H1 (cell line): ENCODE results near the gene STAG2. TPM values are rescaled to one million over a fixed set of nuclear protein-coding genes. Genes with fewer than 3 reads are reported as not detected.

Experiments used
- CTCF ChIA-PET: fragments of 300-600 bp; sonication (Branson Sonifier 250); formaldehyde crosslinking; loops from one replicate; lab custom pipeline; 2021; ENCODE audit not compliant: partially characterized antibody; lab: Charles Lee
- POLR2A ChIA-PET: fragments of 300-600 bp; sonication (Branson Sonifier 250); formaldehyde crosslinking; loops from one replicate; lab custom pipeline; 2021; ENCODE audit warnings: inconsistent platforms; ENCODE audit not compliant: partially characterized antibody; lab: Charles Lee
- DNase-seq, 2 experiments: peaks; one replicate each; pipeline versions ENCODE4 v3.0.0 to v3.0.0-alpha.2; 2010 to 2022; ENCODE audit warnings: low spot score in 2 of 2, low read depth in 1 of 2, mixed read lengths in 1 of 2
- FAIRE-seq: peaks from 2 replicates; lab custom pipeline; 2011; peaks lifted over from hg19 to GRCh38; lab: Jason Lieb, UNC
- H2AFZ ChIP-seq: 2 replicates; pipeline ENCODE4 v1.8.1; 2012; ENCODE audit warnings: low read length, inconsistent platforms
- H2AK5ac ChIP-seq: 2 replicates; pipeline ENCODE4 v1.6.1; 2013; ENCODE audit warnings: low read depth, low read length
- H2BK120ac ChIP-seq: replicated peaks from 2 replicates; pipeline ENCODE3; 2013; ENCODE audit warnings: low read depth, low read length, inconsistent platforms
- H2BK12ac ChIP-seq: 2 replicates; pipeline ENCODE4 v1.6.1; 2013; ENCODE audit warnings: low read depth, low read length
- H2BK15ac ChIP-seq: 2 replicates; pipeline ENCODE4 v1.6.1; 2013; ENCODE audit warnings: low read length
- H2BK20ac ChIP-seq: 2 replicates; pipeline ENCODE4 v1.6.1; 2013; ENCODE audit warnings: low read length
- H2BK5ac ChIP-seq: 2 replicates; pipeline ENCODE4 v1.6.1; 2013; ENCODE audit warnings: low read depth, low read length
- H3K14ac ChIP-seq: 2 replicates; pipeline ENCODE4 v1.6.1; 2013; ENCODE audit warnings: inconsistent platforms; ENCODE audit not compliant: insufficient read length
- H3K18ac ChIP-seq: 2 replicates; pipeline ENCODE4 v1.6.1; 2013; ENCODE audit warnings: low read length; ENCODE audit errors: extremely low read depth
- H3K23ac ChIP-seq: 2 replicates; pipeline ENCODE4 v1.6.1; 2013; ENCODE audit warnings: inconsistent platforms; ENCODE audit not compliant: insufficient read length
- H3K23me2 ChIP-seq: 2 replicates; pipeline ENCODE4 v1.6.1; 2013; ENCODE audit warnings: low read depth, low read length
- H3K27ac ChIP-seq: 2 replicates; pipeline ENCODE4 v1.6.1; 2011; ENCODE audit warnings: low read depth, low read length, inconsistent platforms
- H3K27me3 ChIP-seq, 4 experiments: replicated peaks in 1 of 4; 1 replicate in 1 of 4; 2 replicates in 3 of 4; pipeline versions ENCODE4 v1.6.1 to v1.8.1; 2011 to 2013; ENCODE audit warnings: low read length in 3 of 4, mild to moderate bottlenecking in 3 of 4, inconsistent platforms in 2 of 4, mixed read lengths in 2 of 4, moderate library complexity in 1 of 4; ENCODE audit not compliant: control insufficient read depth in 3 of 4, insufficient read depth in 3 of 4; ENCODE audit errors: extremely low read depth in 1 of 4
- H3K36me3 ChIP-seq, 4 experiments: 2 replicates each; pipeline versions ENCODE4 v1.6.1 to v1.8.1; 2011 to 2013; ENCODE audit warnings: mild to moderate bottlenecking in 4 of 4, low read length in 3 of 4, moderate library complexity in 2 of 4, control low read depth in 1 of 4, inconsistent platforms in 1 of 4; ENCODE audit not compliant: insufficient read depth in 4 of 4, control insufficient read depth in 2 of 4
- H3K4ac ChIP-seq: replicated peaks from 2 replicates; pipeline ENCODE3; 2013; ENCODE audit warnings: low read length, low read depth, mixed read lengths, inconsistent platforms; ENCODE audit not compliant: insufficient read length
- H3K4me1 ChIP-seq, 4 experiments: replicated peaks in 1 of 4; 1 replicate in 1 of 4; 2 replicates in 3 of 4; pipeline versions ENCODE4 v1.6.1 to v1.8.1; 2011 to 2013; ENCODE audit warnings: low read length in 3 of 4, inconsistent platforms in 2 of 4, mixed read lengths in 1 of 4; ENCODE audit not compliant: insufficient read depth in 4 of 4, control insufficient read depth in 3 of 4
- H3K4me2 ChIP-seq, 2 experiments: 2 replicates each; pipeline versions ENCODE4 v1.6.1 to v1.8.1; 2011 to 2013; ENCODE audit warnings: low read depth in 2 of 2, low read length in 2 of 2, control low read depth in 1 of 2, inconsistent platforms in 1 of 2, mild to moderate bottlenecking in 1 of 2; ENCODE audit not compliant: insufficient read depth in 1 of 2
- H3K4me3 ChIP-seq, 4 experiments: fragments of 200-600, 300-600 bp in 1 of 4; sonication (generic), shearing (Covaris generic), sonication (Bioruptor Twin) in 1 of 4; 2 replicates each; pipeline versions ENCODE4 v1.5.1 to v1.8.1; 2011 to 2016; ENCODE audit warnings: low read length in 4 of 4, low read depth in 3 of 4, control low read depth in 2 of 4, inconsistent platforms in 2 of 4, mild to moderate bottlenecking in 2 of 4, mixed read lengths in 1 of 4, moderate library complexity in 1 of 4; ENCODE audit not compliant: insufficient read depth in 2 of 4; ENCODE audit errors: extremely low read depth in 1 of 4
- H3K56ac ChIP-seq: replicated peaks from 2 replicates; pipeline ENCODE3; 2013; ENCODE audit warnings: low read depth, mild to moderate bottlenecking, mixed read lengths, low read length, inconsistent platforms; ENCODE audit not compliant: insufficient read length
- H3K79me1 ChIP-seq: 2 replicates; pipeline ENCODE4 v1.6.1; 2013; ENCODE audit warnings: low read depth, low read length, control low read depth
- H3K79me2 ChIP-seq, 2 experiments: 2 replicates each; pipeline versions ENCODE4 v1.6.1 to v1.8.1; 2012 to 2013; ENCODE audit warnings: low read length in 2 of 2, mild to moderate bottlenecking in 2 of 2, inconsistent platforms in 1 of 2; ENCODE audit not compliant: insufficient read depth in 2 of 2, control insufficient read depth in 1 of 2
- H3K9ac ChIP-seq, 4 experiments: replicated peaks in 1 of 4; 1 replicate in 1 of 4; 2 replicates in 3 of 4; pipeline versions ENCODE4 v1.6.1 to v1.8.1; 2011 to 2013; ENCODE audit warnings: low read depth in 3 of 4, low read length in 3 of 4, control low read depth in 2 of 4, mild to moderate bottlenecking in 2 of 4, moderate library complexity in 2 of 4, inconsistent platforms in 1 of 4; ENCODE audit errors: extremely low read depth in 1 of 4
- H3K9me3 ChIP-seq, 2 experiments: 2 replicates each; pipeline versions ENCODE4 v1.6.1 to v1.8.1; 2012 to 2013; ENCODE audit warnings: mild to moderate bottlenecking in 2 of 2, moderate library complexity in 2 of 2, control low read depth in 1 of 2, inconsistent platforms in 1 of 2, low read depth in 1 of 2, low read length in 1 of 2, mixed read lengths in 1 of 2; ENCODE audit not compliant: insufficient read depth in 2 of 2
- H4K20me1 ChIP-seq, 2 experiments: replicated peaks in 1 of 2; 2 replicates each; pipeline versions ENCODE3 to v1.8.1; 2011 to 2013; ENCODE audit warnings: inconsistent platforms in 2 of 2, low read length in 2 of 2, mild to moderate bottlenecking in 1 of 2; ENCODE audit not compliant: insufficient read depth in 2 of 2, control insufficient read depth in 1 of 2
- H4K5ac ChIP-seq: 2 replicates; pipeline ENCODE4 v1.6.1; 2013; ENCODE audit warnings: low read length, low read depth, mixed read lengths, inconsistent platforms; ENCODE audit not compliant: insufficient read length
- H4K8ac ChIP-seq: 2 replicates; pipeline ENCODE4 v1.8.0; 2013; ENCODE audit warnings: mild to moderate bottlenecking, moderate library complexity, low read length, inconsistent platforms; ENCODE audit not compliant: insufficient read depth; ENCODE audit errors: extremely low read depth
- H4K91ac ChIP-seq: replicated peaks from 2 replicates; pipeline ENCODE3; 2013; ENCODE audit warnings: low read length, mixed read lengths, inconsistent platforms; ENCODE audit not compliant: insufficient read length
- JUN ChIP-seq: IDR thresholded peaks from 2 replicates; pipeline ENCODE4 v1.6.1; 2011; ENCODE audit warnings: low read depth, mild to moderate bottlenecking, improper control_type of control experiment, low read length
- NANOG ChIP-seq: IDR thresholded peaks from 2 replicates; pipeline ENCODE4 v1.6.1; 2011; ENCODE audit warnings: low read length, low read depth, mild to moderate bottlenecking, inconsistent platforms; ENCODE audit not compliant: insufficient read depth, poor library complexity, severe bottlenecking
- RXRA ChIP-seq: IDR thresholded peaks from 2 replicates; pipeline ENCODE4 v1.6.1; 2011; ENCODE audit warnings: low read depth, mild to moderate bottlenecking, low read length, moderate library complexity; ENCODE audit not compliant: insufficient read depth
- TBP ChIP-seq: IDR thresholded peaks from 2 replicates; pipeline ENCODE4 v1.6.1; 2011; ENCODE audit warnings: low read depth, low read length, improper control_type of control experiment
- WGBS, 2 experiments: shearing (Covaris generic) in 1 of 2; methylation state at CpG; one replicate each; pipeline versions ENCODE4 v1.1.6 to v1.1.7; 2013 to 2015; ENCODE audit warnings: low lambda C conversion rate in 2 of 2, mixed read lengths in 2 of 2, inconsistent platforms in 1 of 2, low coverage in 1 of 2, missing lambda C conversion rate in 1 of 2; ENCODE audit not compliant: insufficient replicate concordance in 2 of 2, insufficient coverage in 1 of 2, insufficient read length in 1 of 2; ENCODE audit errors: extremely low coverage in 1 of 2, missing lambda C conversion rate in 1 of 2; 5-methylcytosine and 5-hydroxymethylcytosine counted together
- polyA plus RNA-seq, 7 experiments: library from polyadenylated mRNA; depleted of rRNA in 3 of 7; stranded (reverse) in 5 of 7; unstranded in 2 of 7; fragments of >200 nt in 5 of 7; fragments of 200-250 nt in 2 of 7; gene quantifications; 1 replicate in 5 of 7; 2 replicates in 1 of 7; 4 replicates in 1 of 7; pipeline versions ENCODE4 v1.2.1 to v1.2.3, GENCODE V29; 2011 to 2013; ENCODE audit warnings: missing spikeins in 2 of 7, mixed read lengths in 2 of 7
- total RNA-seq: library from RNA; stranded (reverse); fragmentation: NEBNext Ultra II Directional; extraction: Animal tissue kit (Norgen Biotek cat#: 25700); gene quantifications from 2 replicates; pipeline ENCODE4 v1.2.1, GENCODE V29; 2021
- TF ChIP-seq, protein P1 (sequence below): IDR thresholded peaks from 2 replicates; pipeline ENCODE4 v1.6.1; 2012; ENCODE audit warnings: inconsistent platforms

The STAG2 gene
- total and polyA plus RNA-seq, 2 of the 8 experiments (the other 6 are each of a cell fraction or from before 2014, with no cell fraction given) = 20.3 to 94.9 TPM

- Histone ChIP-seq H3K9ac (no peak overlapping the region), H3K4ac (no peak overlapping the region), H3K14ac (no peak overlapping the region), H4K91ac (no peak overlapping the region)
- TF ChIP-seq JUN (no peak), TBP (no peak), NANOG (no peak), RXRA (no peak)
- TF ChIP-seq, protein P1, sequence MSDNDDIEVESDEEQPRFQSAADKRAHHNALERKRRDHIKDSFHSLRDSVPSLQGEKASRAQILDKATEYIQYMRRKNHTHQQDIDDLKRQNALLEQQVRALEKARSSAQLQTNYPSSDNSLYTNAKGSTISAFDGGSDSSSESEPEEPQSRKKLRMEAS = no peak
- TF ChIP-seq, all 59 proteins: peak for 0
- POLR2A ChIA-PET = no interaction called here
- CTCF ChIA-PET = no interaction called here
- Histone ChIP-seq H3K4me1 (no peaks in the 10 kb centered on the region; a peak in 1 of 7 replicates), H2AFZ (no peak overlapping the region), H3K9me3 (no peaks in the 10 kb centered on the region), H3K23ac (no peak overlapping the region), H3K79me2 (peaks cover 8 to 93% of the 10 kb centered on the region in 2 experiments; a peak in 3 of 4 replicates), H3K27ac (no peak overlapping the region), H3K79me1 (no peaks in the 10 kb centered on the region), H3K4me2 (no peak overlapping the region), H2BK15ac (no peak overlapping the region), H3K4me3 (no peak overlapping the region), H2BK12ac (no peak overlapping the region), H2BK20ac (no peak overlapping the region), H3K23me2 (no peaks in the 10 kb centered on the region), H2BK120ac (no peak overlapping the region), H2BK5ac (no peak overlapping the region), H4K20me1 (peaks cover 7 to 12% of the 10 kb centered on the region in 2 experiments), H2AK5ac (no peak overlapping the region), H3K18ac (no peak overlapping the region), H3K36me3 (no peaks in the 10 kb centered on the region), H3K56ac (no peak overlapping the region), H3K27me3 (no peaks in the 10 kb centered on the region), H4K8ac (no peak overlapping the region), H4K5ac (no peak overlapping the region)
- no peak for FAIRE-seq
- DNase-seq = no peak
- WGBS, 2 experiments = 95% methylated on average over 3 of the region's 3 CpGs; no CpG with 5 or more reads in 1 of the 2 experiments
Measured at GRCh38 chrX:124010157-124010556, 48.7 kb downstream of the STAG2 start.
